Measurements from ENCODE around the gene NDFIP1.

Gene NDFIP1

GRCh38 chr5:142192286-142193113, 83.9 kb downstream of the NDFIP1 start:
- no peak for DNase-seq

DNA sequence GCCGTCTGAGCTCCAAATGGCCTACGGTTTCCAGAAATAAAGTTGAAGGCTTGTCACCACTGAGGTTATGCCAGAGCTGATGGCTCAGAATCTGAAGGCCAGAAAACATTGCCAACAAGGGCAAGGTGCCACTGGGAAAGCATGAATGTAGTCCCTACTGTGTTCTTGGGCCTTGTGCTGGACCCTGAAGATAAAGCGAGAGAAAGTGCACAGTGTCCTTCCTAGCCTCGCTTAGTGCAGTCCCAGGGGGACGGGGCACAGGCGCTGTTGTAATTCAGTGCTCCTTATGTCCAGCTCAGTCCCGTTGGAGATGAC, 84.5 kb downstream of the NDFIP1 start:
- no peak for DNase-seq

- DNase-seq, result no peak
Measured at GRCh38 chr5:142197098-142197497, 88.5 kb downstream of the NDFIP1 start.

DNA sequence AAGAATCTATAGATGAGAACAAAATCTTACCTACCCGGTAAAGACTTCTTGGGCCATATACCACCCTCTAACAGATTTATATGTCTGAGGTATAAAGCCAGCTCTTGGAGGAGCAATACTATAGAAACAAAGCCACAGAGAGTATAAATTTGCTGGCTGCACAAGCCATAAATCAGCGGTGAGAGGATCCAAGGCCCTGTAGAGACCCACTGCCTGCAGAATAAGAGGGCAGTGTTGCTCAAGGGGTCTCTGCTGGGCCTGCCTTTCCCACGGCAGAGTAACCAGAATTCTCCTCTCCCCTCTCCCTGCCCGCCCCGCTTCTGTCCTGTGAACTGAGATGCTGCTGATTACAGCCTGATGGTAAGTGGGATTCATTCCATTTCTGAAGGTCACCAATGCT, 89.2 kb downstream of the NDFIP1 start:
- no peak for DNase-seq

DNA sequence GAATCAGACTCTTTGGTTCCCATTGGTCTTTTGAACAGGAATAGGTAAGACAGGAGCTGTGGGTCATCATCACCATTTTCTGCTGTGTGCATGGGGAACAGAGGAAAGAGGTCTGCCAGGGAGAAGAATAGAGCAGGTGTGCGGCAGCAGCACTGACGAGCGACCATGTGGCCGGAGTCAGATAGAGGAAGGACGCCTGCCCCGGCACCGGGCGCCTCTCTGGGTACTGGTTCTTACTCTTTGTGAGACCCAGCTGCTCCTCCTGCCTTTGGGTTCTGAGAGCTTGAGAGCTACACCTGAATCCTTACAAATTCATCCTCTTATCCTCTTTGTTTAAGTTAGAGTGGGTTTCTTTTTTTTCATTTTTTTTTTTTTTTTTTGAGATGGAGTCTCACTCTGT, 90.8 kb downstream of the NDFIP1 start:
- no peak for DNase-seq

- no peak for DNase-seq
Measured at GRCh38 chr5:142200387-142200786, 91.8 kb downstream of the NDFIP1 start.

- DNase-seq, result no peak
Measured at GRCh38 chr5:142201471-142201887, 92.9 kb downstream of the NDFIP1 start.

- no peak for DNase-seq
Measured at GRCh38 chr5:142202282-142202681, 93.7 kb downstream of the NDFIP1 start.

Measured in effector CD4-positive, alpha-beta T cell (primary cell).